Right cardiac atrium (tissue), 5 donors: Measurements from ENCODE around the gene STMND1. TPM values are rescaled to one million over a fixed set of nuclear protein-coding genes. Genes with fewer than 3 reads are reported as not detected.

ENCODE experiments used
- polyA plus RNA-seq: library from polyadenylated mRNA; stranded (reverse); fragments of 200-250 nt; gene quantifications from one replicate; pipeline ENCODE4 v1.2.3, GENCODE V29; 2013
- total RNA-seq, 4 donors: library from RNA; stranded (reverse); fragmentation: NEBNext Ultra II Directional; extraction: Animal tissue kit (Norgen Biotek cat#: 25700); gene quantifications; one replicate each; pipeline ENCODE4 v1.2.1, GENCODE V29; 2021
- donor health status: healthy with polysubstance abuse.
- donor health status: DM: no; HTN: yes; CAD: no.
- donor health status: DM: no; HTN: no; CAD: no.
- donor health status: DM: no; HTN: yes; CAD: no; lungs with severe emphysema.
- donor health status: DM: yes; HTN: yes; CAD: no.

The STMND1 gene
- total and polyA plus RNA-seq, 5 donors, result not detected

Other genes starting within 250 kb of the STMND1 start
- gene RBM24, start 179.3 kb downstream of the STMND1 start, total RNA-seq, result 100 to 1,000 TPM; 162 to 196 (median 178) TPM
- gene RBM24, start 179.3 kb downstream of the STMND1 start, polyA plus RNA-seq, result 177 TPM